GM18499 (cell line): ENCODE measurements around the gene EDIL3.
"Not testable (repeated sequence)": the region's sequence is repeated elsewhere in the genome, so short reads cannot be mapped to it uniquely, and the experiment has no call there.

Experiments
- ATAC-seq: cut with Tn5 transposase; IDR thresholded peaks from one replicate; pipeline ENCODE4 v1.9.1; 2021; ENCODE audit warnings: moderate number of reproducible peaks; ENCODE audit not compliant: insufficient read depth, unreplicated experiment

EDIL3 gene

GRCh38 chr5:84379749-84380148 is 4.9 kb downstream of the EDIL3 start:
- no peak for ATAC-seq

GRCh38 chr5:84378961-84379360 is 5.7 kb downstream of the EDIL3 start:
- no peak for ATAC-seq

GRCh38 chr5:84378420-84378819 is 6.3 kb downstream of the EDIL3 start:
- ATAC-seq: no peak

GRCh38 chr5:84376346-84376745 is 8.3 kb downstream of the EDIL3 start:
- no peak for ATAC-seq

GRCh38 chr5:84374568-84374967 is 10.1 kb downstream of the EDIL3 start:
- no peak for ATAC-seq

- no peak for ATAC-seq
Observed at GRCh38 chr5:84373506-84373905, 11.2 kb downstream of the EDIL3 start.

- ATAC-seq: no peak
Observed at GRCh38 chr5:84372066-84372695, 12.5 kb downstream of the EDIL3 start.

GRCh38 chr5:84370176-84370575 is 14.5 kb downstream of the EDIL3 start:
- no peak for ATAC-seq

- ATAC-seq: no peak
Observed at GRCh38 chr5:84364043-84364442, 20.6 kb downstream of the EDIL3 start.

- ATAC-seq: no peak
Observed at GRCh38 chr5:84362061-84362720, 22.5 kb downstream of the EDIL3 start.

- no peak for ATAC-seq
Observed at GRCh38 chr5:84361572-84361971, 23.1 kb downstream of the EDIL3 start.

- ATAC-seq: no peak
Observed at GRCh38 chr5:84360056-84360455, 24.6 kb downstream of the EDIL3 start.

GRCh38 chr5:84354101-84354500 is 30.6 kb downstream of the EDIL3 start:
- no peak for ATAC-seq

- no peak for ATAC-seq
Observed at GRCh38 chr5:84344788-84345187, 39.9 kb downstream of the EDIL3 start.

GRCh38 chr5:84343171-84343570 is 41.5 kb downstream of the EDIL3 start:
- ATAC-seq: no peak

GRCh38 chr5:84332106-84332505 is 52.6 kb downstream of the EDIL3 start:
- no peak for ATAC-seq

GRCh38 chr5:84327591-84327990 is 57.1 kb downstream of the EDIL3 start:
- ATAC-seq: no peak

- no peak for ATAC-seq
Observed at GRCh38 chr5:84322646-84323045, 62.0 kb downstream of the EDIL3 start.

- ATAC-seq: not testable (repeated sequence)
Observed at GRCh38 chr5:84317826-84318225, 66.9 kb downstream of the EDIL3 start.

GRCh38 chr5:84312280-84312679 is 72.4 kb downstream of the EDIL3 start:
- ATAC-seq: not testable (repeated sequence)

GRCh38 chr5:84309850-84310249 is 74.8 kb downstream of the EDIL3 start:
- not testable (repeated sequence) for ATAC-seq

- no peak for ATAC-seq
Observed at GRCh38 chr5:84306601-84307000, 78.1 kb downstream of the EDIL3 start.
